NCI-H345 treated with DMSO at 0.1 percent for 48 hours (cell line): Measurements from ENCODE around the gene ZBED1.
"Not testable (repeated sequence)": the region's sequence is repeated elsewhere in the genome, so short reads cannot be mapped to it uniquely, and the experiment has no call there.

ENCODE experiments used
- DNase-seq: peaks from one replicate; lab custom pipeline; 2025; ENCODE audit not compliant: unreplicated experiment; lab: John Stamatoyannopoulos, UW

Gene ZBED1

GRCh38 chrX:2457289-2458133, 43.3 kb downstream of the ZBED1 start:
- no peak for DNase-seq

- not testable (repeated sequence) for DNase-seq
These were observed 44.7 kb downstream of the ZBED1 start for GRCh38 chrX:2456091-2456490.

GRCh38 chrX:2454620-2455019, 46.2 kb downstream of the ZBED1 start:
- DNase-seq: not testable (repeated sequence)

GRCh38 chrX:2452799-2453198, 48.0 kb downstream of the ZBED1 start:
- DNase-seq: no peak

GRCh38 chrX:2452317-2452784, 48.4 kb downstream of the ZBED1 start:
- no peak for DNase-seq

GRCh38 chrX:2451501-2452316, 49.1 kb downstream of the ZBED1 start:
- no peak for DNase-seq

GRCh38 chrX:2450681-2451080, 50.1 kb downstream of the ZBED1 start:
- DNase-seq: no peak

GRCh38 chrX:2449135-2449886, 51.5 kb downstream of the ZBED1 start:
- DNase-seq: no peak

GRCh38 chrX:2447484-2447883, 53.3 kb downstream of the ZBED1 start:
- DNase-seq: no peak

- no peak for DNase-seq
These were observed 54.0 kb downstream of the ZBED1 start for GRCh38 chrX:2446815-2447214.

- no peak for DNase-seq
These were observed 54.8 kb downstream of the ZBED1 start for GRCh38 chrX:2445662-2446623.

GRCh38 chrX:2442694-2443093, 58.1 kb downstream of the ZBED1 start:
- no peak for DNase-seq

GRCh38 chrX:2441466-2441865, 59.3 kb downstream of the ZBED1 start:
- DNase-seq: no peak

GRCh38 chrX:2439613-2440012, 61.2 kb downstream of the ZBED1 start:
- no peak for DNase-seq
